Activated CD4-positive, alpha-beta T cell treated with anti-CD3 and anti-CD28 coated beads, Interleukin-2, amount 50 U/mL, for 1 hour (primary cell): ENCODE data around the gene USP36.
"Not testable (repeated sequence)": the region's sequence is repeated elsewhere in the genome, so short reads cannot be mapped to it uniquely, and the experiment has no call there.

Source experiments
- DNase-seq: peaks from one replicate; pipeline ENCODE4 v3.0.0-alpha.2; 2020

USP36 gene

DNA sequence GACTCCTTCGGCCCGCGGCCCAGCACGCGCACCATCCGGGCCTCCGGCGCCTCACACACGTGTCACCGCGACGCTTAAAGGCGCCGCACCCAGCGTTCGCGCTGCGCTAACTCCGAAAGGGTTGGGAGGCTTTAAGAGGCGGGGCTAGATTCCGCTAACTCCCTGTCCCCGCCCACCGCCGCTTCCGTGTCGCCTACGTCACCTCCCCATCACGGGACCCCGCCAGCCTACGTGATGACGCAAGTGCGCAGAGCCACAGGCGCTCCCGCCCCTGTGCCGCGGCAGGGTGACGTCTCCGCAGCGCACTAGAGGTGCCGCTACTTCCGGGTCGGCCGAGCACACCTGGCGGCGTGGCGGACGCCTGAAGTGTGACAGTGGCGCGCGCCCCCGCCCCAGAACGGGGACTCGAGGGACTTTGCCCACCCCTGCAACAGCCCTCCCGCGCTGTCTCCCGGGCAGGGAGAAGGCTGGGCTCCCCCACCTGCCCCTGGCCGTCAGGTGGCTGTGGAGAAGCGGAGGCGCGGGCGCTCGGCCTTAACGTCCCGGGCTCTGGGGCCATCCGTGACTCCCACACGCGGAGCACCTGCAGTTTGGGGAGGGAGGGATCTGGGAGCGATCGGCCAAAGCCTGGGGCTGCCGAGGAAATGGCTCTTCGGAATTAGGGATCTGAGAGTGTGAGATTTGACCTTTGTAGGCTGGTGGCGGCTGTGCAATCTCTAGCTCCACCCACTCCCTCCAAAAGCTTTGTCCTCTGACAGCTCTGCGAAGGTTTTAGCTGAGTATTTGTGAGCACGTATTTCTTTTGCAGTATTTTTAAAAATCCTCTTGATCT is at the start of gene USP36:
USP36 (minus strand) TSS at position 35 of the 832 bp plus-strand sequence. CDS start 4,451 bp downstream, outside the sequence.
- DNase-seq = peak; percentile 100

- not testable (repeated sequence) for DNase-seq
Measured at GRCh38 chr17:78890096-78890495, 49.5 kb upstream of the USP36 start.

DNA sequence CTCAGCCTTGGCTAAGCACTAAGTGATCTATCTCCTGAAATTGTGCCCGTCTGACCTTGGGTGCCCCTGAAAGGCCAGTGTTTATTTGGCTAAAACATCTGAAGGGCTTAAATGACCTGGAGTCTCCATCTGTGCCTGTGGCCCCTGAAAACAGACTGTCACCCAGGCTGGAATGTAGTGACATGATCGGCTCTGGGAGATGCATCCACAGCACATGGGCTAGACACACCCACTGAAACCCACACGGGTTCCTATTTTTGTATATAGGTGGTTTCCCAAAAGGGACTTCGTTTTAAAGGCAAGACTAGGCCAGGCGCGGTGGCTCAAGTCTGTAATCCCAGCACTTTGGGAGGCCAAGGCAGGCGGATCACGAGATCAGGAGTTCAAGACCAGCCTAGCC is 48.9 kb upstream of the USP36 start:
- DNase-seq = no peak

DNA sequence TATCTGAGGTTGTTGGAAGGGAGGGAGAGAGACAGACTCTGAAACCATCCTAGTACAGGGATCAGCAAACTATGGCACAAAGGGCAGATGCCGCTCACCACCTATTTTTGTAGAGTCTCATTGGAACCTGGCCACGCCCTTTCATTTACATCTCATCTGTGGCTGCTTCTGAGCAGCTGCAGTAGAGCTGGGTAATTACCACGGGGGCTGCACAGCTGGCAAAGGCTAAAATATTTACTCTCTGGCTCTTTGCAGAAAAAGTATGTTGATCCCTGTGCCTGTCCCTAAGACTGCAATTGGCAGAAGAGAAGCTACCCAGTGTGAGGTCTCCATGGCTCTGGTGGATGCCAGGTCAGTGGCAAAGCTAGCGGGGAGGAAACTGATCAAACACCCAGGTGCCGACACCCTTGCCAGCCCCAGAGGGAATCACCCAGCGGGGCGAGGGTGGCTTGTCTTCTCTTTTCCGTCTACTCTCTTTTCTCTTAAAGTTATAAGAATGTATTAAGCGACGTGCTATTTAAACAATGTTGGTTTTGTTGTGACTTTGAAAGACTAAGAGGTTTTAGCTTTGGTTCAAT is 48.4 kb upstream of the USP36 start:
- DNase-seq = no peak

- no peak for DNase-seq
Measured at GRCh38 chr17:78886954-78887353, 46.3 kb upstream of the USP36 start.

DNA sequence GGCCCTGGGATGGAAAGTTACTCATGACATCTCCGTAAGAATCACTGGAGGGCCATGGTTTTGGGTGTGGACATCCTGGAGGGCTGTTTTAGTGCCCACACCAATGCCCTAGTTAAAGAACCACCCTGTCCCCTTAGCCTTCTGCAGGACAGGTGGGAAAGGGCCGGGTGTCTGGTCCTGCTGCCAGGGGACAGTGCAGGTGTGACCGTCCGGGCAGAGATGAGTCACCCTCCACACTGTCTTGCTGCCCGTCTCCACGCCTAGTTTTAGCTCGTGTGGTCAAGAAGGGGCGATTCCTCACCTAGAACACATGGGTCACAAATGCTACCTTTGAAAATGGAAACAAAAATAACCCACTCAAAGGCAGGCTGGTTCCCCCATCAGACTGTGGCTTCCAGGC is 45.3 kb upstream of the USP36 start:
- DNase-seq = no peak

- DNase-seq = no peak
Measured at GRCh38 chr17:78884876-78885667, 44.5 kb upstream of the USP36 start.

DNA sequence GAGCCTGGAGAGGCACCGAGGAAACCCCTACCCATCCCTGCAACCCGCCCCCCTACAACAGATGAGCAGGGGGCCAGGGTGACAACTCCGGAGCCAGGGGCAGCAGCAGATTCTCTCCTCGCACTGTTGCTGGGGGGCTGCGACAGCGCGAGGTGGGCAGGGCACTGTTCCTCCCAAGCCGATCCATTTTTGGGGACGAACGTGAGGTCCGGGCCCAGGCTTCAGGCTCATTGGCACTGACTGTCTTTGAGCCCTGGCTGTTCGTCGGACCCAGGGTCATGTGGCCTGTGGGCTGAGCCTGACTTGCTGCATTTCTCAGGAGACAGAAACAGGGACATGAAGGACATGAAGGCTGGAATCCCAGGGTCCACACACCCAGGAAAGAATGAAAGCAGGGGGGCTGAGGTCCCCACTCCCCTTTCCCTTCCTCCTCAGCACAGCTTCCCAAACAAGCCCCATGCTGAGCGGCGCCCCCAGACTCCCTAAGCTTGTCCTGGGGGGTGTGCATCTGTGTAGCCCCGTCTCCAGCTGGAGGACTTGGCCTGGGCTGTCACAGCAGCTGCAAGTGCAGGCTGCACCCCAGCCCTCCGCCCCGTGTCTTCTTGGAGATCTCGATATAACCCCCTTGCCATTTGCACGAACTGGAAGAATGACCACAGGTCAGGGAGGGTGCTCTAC is 43.7 kb upstream of the USP36 start:
- DNase-seq = no peak

DNA sequence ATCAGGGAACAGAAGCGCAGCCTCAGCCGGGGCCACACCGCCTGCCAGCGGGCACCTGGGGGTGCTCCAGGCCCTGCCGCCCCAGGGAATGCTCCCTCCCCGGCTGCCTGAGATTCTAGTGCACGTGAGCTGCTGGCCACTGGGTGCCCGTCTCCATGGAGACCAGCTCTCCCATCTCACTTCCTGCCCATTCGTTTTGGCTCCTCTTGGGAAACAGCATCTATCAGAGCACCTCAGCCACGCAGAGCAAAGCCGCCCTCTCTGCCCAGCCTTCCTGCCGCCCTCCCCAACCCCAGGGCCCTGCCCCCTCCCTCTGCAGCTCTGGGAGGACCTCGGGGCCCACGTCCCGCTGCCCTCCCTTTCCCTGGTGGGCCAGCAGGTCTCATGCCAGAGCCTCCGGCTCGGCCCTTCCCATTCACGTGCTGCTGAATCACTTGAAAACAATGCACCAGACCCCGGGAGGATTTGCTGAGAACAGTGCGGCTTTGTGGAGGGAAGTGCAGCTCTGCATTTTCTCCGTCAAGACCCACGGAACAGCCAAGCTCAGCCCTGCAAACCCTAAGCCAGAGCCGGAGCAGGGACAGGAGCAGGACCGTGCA is 43.0 kb upstream of the USP36 start:
- DNase-seq = no peak

- no peak for DNase-seq
Measured at GRCh38 chr17:78883089-78883532, 42.5 kb upstream of the USP36 start.

DNA sequence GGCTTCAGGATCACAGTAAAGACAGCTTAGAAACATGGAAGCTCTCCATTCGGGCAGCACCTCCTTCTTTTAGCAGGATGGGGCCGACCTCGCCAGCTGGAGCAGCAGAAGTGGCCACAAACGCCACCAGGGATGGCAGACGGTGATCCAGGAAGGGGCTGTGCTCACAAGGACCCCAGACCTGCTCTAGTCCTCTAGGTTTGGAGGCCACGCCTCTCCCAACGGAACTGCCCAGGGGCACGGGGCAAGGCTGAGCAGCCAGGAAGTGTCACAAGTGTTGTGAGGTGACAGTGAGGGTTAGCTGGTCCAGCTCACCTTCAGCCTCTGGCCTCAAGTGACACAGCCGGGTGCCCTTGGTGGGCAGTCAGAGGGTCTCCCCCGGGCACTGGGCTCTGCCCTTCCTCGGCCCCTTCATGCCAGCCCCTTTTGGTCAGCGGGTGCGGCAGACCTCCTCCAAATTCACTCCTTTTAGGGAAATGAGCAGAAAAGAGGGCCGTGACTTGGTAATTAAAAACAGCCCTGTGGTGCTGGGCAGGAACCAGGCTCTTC is 42.0 kb upstream of the USP36 start:
- DNase-seq = no peak

- DNase-seq = peak; percentile 22
Measured at GRCh38 chr17:78879635-78880186, 39.1 kb upstream of the USP36 start.

GRCh38 chr17:78878871-78879527 is 38.4 kb upstream of the USP36 start:
- no peak for DNase-seq

DNA sequence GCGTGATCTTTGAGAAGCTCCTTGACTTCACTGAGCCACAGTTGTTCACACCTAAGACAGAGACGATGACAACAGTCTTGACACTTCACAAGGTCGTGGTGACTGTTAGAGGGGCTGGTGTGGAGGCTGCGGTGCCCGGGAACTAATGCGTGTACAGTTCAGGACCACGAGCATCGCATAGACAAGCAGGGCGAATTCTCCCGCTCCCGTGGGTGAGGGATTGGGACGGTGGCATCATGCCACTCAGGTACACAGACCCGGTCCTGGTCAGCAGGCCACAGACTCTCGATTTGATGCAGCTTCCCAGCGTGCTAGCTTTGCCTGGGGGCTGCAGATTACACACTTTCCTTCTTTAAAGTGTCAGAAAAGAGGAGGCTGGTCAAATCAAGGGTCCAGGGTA is 37.6 kb upstream of the USP36 start:
- no peak for DNase-seq

DNA sequence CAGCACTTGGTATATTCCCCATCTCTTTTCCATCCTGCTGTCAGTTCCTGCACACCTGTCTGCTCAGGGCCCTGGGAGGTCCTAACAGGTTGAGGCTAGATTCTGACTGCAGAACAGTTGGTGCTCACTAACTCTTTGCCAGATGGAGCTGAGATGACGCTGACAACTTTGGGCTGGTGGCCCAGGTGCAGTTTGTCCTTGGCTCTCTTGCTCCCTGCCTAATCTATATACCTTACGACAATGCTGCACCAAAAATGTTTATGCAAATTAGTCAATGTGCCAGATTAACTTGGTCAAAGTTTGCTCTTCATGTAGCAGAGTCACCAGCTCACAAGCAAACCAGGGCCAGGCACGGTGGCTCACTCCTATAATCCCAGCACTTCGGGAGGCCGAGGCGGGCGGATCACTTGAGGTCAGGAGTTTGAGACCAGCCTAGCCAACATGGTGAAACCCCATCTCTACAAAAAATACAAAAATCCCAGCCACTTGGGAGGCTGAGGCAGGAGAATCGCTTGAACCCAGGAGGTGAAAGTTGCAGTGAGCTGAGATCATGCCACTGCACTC is 36.4 kb upstream of the USP36 start:
- not testable (repeated sequence) for DNase-seq

DNA sequence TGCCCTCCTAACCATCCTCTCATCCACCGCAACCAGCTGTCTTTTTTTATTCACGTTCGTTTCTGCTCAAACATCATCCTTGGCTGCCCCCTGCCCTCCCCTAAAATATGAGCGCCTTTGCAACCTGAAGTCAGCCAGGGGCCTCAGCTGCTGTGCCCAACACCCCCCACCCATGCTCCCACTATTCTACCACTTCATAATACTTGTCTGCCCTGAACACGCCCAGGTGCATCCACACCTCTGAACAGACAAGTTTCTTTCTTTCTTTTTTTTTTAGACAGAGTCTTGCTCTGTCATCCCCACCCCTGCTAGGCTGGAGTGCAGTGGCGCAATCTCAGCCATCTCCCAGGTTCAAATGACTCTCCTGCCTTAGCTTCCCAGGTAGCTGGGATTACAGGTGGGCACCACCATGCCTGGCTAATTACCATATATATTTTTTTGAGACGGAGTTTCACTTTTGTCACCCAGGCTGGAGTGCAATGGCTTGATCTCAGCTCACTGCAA is 35.5 kb upstream of the USP36 start:
- no peak for DNase-seq

DNA sequence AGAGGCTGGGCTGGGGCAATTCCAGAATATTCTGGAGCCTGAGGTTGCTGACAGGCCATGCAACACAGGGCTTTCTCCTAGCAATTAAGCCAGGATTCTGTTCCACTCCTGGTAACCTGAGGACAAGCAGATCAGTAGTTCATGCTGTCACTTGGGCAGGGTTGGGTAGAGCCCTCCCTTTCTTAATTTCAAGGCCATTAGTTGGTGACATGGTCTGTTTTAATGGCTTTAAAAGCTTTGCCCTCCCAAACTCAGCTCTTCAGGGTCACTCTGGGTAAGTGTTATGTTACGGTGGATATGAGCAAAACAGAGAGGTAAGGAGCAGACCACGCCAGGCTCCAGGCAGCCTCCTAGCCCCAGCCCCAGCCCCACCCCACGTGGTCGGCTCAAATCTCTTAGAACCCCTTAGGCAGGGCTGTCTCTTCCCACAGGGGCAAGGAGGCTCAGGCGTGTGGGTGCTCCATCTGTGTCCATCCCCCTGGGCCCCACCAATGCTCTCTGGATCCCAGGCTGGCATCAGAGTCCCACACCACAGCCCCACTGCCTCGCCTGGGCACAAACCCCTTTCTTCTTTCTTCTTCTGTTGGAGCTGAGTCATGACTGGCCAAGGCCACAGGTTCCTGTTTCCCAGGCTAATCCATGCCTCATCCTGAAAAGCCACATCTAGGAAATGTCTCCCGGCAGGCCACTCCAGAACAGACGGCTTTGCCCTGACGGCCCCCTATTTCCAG is 34.9 kb upstream of the USP36 start:
- no peak for DNase-seq

- no peak for DNase-seq
Measured at GRCh38 chr17:78873519-78874340, 33.1 kb upstream of the USP36 start.

- DNase-seq = no peak
Measured at GRCh38 chr17:78872486-78872885, 31.9 kb upstream of the USP36 start.
